CD4-positive, alpha-beta T cell treated with Interleukin-17A for 4 hours (primary cell): ENCODE data around the gene ADAP1.
A peak's percentile ranks its signal among the peaks of the same experiment; 100 is the strongest.
"Not testable (repeated sequence)": the region's sequence is repeated elsewhere in the genome, so short reads cannot be mapped to it uniquely, and the experiment has no call there.

Source experiments
- DNase-seq: peaks from one replicate; pipeline ENCODE4 v3.0.0-alpha.2; 2020; ENCODE audit warnings: mixed read lengths

The ADAP1 gene, protein sequence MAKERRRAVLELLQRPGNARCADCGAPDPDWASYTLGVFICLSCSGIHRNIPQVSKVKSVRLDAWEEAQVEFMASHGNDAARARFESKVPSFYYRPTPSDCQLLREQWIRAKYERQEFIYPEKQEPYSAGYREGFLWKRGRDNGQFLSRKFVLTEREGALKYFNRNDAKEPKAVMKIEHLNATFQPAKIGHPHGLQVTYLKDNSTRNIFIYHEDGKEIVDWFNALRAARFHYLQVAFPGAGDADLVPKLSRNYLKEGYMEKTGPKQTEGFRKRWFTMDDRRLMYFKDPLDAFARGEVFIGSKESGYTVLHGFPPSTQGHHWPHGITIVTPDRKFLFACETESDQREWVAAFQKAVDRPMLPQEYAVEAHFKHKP

DNA sequence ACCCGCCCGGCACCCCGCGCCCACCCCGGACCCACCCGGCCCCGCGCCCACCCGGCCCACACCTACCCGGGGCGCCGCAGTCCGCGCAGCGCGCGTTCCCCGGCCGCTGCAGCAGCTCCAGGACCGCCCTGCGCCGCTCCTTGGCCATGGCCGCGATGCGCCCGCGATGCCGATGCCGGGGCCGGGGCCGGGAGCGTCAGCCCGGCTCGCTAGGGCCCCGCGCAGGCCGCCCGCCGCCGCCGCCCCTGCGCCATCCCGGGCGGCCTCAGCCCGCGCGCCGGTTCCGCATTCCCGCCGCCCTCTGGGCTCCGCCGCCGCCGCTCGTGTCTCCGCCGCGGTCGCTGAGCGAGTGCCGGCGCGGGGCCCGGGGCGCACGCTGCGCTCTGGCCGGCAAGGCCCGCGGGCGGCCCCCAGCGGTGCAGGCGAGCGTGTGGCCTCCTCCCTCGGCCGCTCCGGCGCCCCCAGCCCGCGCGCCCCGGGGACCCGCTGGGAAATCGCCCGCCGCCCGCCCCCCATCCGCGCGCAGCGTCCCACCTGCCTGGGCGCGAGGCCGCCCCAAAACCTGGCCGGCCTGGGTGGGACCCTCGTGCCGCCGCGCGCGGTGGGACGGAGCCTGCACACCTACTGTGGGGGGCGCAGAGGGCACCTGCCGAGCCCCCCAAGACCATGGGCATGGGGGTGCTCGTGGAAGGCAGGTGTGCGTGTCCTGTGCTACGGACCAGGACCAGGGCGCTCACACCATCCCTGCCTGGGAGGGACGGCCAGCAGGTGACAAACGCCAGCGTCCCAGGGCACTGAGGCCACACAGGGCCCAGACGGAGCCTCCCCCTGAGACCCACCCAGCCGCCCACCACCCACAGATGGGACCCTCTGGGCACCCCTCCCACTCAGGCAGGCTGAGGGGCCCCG lies at the start of gene ADAP1:
ADAP1 (minus strand) TSS at position 351 of the 909 bp plus-strand sequence; CDS start at position 148, 203 bp downstream.
- DNase-seq = peak; percentile 76

DNA sequence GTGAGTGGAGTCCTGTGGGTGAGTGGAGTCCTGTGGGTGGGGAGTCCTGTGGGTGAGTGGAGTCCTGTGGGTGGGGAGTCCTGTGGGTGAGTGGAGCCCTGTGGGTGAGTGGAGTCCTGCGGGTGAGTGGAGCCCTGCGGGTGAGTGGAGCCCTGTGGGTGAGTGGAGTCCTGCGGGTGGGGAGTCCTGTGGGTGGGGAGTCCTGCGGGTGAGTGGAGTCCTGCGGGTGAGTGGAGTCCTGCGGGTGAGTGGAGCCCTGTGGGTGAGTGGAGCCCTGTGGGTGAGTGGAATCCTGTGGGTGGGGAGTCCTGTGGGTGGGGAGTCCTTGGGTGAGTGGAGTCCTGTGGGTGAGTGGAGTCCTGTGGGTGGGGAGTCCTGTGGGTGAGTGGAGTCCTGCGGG lies 48.0 kb upstream of the ADAP1 start:
- DNase-seq = not testable (repeated sequence)

DNA sequence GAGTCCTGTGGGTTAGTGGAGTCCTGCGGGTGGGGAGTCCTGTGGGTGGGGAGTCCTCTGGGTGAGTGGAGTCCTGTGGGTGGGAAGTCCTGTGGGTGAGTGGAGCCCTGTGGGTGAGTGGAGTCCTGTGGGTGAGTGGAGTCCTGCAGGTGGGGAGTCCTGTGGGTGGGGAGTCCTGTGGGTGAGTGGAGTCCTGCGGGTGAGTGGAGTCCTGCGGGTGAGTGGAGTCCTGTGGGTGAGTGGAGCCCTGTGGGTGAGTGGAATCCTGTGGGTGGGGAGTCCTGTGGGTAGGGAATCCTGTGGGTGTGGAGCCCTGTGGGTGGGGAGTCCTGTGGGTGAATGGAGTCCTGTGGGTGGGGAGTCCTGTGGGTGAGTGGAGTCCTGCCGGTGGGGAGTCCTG lies 47.5 kb upstream of the ADAP1 start:
- DNase-seq = not testable (repeated sequence)

DNA sequence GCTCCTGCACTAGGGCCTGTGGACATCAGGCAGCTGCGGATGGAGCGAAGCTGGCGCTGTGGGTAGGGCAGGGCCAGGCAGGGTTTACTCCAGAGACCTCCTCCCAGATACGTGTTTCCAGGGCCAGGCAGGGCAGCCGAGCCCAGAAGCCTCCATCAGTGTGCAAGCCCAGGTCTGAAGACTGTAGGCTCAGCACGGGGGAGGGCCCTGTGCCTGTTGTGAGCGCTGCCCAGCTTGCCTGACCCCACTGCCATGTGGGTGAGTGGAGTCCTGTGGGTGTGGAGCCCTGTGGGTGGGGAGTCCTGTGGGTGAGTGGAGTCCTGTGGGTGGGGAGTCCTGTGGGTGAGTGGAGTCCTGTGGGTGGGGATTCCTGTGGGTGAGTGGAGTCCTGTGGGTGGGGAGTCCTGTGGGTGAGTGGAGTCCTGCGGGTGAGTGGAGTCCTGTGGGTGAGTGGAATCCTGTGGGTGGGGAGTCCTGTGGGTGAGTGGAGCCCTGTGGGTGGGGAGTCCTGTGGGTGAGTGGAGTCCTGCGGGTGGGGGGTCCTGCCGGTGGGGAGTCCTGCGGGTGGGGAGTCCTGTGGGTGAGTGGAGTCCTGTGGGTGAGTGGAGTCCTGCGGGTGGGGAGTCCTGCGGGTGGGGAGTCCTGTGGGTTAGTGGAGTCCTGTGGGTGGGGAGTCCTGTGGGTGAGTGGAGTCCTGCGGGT lies 46.7 kb upstream of the ADAP1 start:
- not testable (repeated sequence) for DNase-seq

DNA sequence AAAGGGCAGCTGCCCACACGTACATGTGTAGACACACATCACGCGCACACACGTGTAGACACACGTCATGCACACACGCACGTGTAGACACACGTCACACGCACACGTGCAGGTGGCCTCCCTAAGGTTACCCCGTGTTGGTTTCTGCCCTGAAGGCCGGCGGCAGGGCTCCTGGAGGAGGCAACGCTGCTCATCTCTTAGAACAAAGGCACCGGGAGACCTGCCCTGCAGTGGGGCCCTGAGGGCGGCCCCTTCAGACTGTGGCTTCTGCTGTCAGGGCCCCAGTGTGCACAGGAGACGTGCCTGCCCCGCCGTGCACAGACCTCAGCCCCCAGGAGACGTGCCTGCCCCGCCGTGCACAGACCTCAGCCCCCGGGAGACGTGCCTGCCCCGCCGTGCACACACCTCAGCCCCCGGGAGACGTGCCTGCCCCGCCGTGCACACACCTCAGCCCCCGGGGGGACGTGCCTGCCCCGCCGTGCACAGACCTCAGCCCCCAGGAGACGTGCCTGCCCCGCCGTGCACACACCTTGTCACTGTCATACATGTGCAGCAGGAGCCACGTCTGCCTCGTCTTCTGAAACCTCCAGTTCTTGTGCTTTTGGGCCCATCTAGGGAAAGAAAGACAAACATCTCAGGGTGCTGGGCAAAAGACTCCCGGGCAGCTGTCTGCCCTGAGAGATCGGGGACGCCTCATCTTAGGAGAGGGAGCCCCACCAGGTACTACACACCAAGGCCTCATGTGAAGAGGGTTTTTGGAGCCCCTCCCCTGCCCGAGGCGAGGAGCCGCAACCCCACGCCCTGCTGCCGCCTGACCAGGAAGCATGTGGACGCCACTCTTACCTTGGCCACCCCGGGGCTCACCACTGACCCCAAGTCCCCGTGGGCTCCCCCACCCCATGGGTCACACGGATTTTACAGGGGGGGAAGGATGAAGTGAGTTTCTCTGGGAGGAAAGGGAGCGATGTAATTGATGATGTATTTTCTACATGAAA lies 45.8 kb upstream of the ADAP1 start:
- DNase-seq = no peak

DNA sequence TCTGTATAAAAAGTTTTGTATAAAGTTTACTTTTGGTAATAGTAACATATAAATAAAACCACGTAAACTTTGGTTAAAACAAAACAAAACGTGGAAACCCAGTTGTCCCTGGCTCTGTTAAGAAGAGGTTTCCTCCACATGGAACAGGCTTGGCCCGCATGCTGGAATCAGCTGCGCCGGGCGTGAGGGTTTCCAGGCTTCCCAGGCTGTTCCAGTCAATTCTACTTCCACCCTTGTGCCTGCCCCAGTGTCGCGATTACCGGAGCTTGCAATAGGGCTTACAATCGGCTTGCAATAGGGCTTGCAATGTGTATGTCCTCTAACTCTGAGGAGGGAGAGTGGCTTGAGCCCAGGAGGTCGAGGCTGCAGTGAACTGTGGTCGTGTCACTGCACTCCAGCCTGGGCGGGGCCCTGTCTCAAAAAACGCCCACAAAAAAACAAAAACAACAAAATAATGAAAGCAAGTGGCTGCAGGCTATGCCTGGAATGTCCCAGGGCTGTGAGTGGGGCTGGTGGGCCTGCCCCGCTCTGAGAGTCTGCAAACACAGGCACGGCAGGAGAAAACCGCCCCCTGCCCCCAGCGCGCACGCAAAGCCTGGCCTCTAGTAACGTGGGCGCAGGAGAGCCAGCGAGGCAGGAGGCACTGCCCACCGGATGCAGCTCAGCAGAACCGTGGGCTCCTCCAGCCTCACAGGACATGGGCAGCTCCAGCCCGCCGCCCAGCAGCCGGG lies 44.8 kb upstream of the ADAP1 start:
- no peak for DNase-seq

DNA sequence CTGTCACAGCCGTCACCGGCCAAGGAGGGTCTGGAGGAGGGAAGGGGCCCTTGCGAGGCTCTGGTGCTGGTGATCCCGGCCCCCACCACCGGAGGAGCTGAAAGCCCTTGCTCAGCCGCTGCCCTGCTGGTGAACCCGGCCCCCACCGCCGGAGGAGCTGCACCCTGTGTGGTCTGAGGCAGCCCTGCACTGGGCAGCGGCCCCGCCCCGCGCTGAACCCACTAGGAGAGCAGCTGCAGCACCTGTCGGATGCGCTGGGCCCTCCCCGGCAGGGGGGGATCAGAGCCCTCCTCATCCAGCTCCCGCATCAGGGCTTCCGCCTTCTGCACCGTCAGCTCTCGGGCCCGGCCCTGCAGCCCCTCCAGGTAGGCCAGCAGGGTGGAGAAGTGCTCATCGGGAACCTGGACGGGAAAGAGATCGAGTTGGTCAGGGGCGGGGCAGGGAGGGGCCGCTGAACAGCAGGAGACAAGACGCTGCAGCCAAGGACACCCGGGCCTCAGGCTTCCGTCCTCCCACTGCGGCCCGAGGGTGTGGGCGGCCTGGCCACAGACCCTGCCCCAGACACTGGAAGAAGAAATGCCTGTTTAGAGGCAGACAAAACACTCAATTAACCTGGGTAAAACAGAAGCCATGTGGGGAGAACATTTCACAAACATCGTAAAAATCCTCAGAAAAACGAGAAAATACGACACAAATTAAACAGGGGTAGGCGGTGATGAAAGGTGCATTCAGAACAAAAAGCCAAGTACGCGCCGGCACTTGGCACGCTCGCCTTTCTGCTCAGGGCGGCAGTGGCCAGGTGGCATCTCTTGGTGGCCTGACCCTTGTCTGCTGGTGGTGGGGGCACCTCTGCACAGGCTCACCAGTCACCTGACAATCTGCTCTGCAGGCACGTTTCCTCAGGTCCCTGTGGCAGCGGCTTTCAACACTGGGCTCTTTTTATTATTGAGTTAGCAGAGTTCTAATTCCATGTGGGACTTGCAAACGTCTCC lies 43.2 kb upstream of the ADAP1 start:
- DNase-seq = no peak

DNA sequence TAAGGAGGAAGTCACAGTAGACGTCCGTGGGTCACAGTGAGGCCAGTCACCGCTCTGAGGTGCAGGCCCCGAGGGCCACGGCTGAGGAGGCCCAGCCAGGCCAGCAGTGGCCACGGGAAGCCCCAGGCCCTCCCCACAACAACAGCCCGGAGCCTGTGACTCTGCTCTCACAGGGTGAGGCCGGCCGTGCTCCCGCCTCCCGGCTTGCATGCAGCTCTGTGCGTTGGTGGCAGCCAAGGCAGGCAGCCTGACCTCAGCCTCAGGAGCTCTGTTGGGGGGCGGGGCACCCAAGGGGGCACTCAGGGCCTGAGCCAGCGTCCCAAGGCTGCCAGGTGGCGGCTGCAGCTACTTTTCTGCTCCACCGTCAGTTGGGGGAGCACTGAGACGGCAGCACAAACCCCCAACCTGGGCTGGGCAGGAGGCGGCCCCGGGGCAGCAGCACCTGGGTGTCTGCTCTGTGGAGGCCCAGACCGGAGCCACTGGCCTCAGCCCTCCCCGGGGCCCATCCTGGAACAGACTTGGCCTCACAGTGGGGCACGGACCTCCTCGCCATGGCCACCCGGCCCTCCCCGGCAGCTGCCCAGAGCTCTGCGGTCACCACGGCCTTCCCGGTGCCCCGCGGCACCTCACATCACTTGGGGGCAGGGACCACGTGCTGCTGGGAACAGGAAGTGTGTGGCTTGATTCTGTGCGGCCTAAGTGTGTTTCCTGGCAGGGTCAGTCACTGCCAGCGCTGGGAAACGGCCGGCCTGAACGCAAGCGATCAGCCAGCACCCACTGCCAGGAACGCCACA lies 41.8 kb upstream of the ADAP1 start:
- DNase-seq = no peak

DNA sequence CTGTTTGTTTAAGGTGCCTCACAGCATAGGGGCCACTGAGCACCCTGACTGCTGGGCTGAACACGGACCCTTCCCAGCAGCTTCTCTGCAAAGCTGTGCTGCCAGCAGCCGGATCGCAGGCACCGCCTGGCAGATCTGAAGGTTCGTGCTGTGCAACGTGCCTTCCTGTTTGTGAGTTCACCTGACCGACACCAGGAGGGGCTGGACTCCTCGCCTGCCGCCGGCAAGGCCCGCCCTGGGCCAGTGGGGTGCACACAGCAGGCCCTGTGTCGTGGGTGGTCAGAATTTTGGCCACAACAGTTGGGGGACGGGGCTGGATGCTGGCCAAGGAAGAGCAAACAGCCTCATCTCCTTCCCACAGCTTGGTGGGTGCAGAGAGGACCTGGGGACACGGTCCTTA lies 41.1 kb upstream of the ADAP1 start:
- DNase-seq = no peak

DNA sequence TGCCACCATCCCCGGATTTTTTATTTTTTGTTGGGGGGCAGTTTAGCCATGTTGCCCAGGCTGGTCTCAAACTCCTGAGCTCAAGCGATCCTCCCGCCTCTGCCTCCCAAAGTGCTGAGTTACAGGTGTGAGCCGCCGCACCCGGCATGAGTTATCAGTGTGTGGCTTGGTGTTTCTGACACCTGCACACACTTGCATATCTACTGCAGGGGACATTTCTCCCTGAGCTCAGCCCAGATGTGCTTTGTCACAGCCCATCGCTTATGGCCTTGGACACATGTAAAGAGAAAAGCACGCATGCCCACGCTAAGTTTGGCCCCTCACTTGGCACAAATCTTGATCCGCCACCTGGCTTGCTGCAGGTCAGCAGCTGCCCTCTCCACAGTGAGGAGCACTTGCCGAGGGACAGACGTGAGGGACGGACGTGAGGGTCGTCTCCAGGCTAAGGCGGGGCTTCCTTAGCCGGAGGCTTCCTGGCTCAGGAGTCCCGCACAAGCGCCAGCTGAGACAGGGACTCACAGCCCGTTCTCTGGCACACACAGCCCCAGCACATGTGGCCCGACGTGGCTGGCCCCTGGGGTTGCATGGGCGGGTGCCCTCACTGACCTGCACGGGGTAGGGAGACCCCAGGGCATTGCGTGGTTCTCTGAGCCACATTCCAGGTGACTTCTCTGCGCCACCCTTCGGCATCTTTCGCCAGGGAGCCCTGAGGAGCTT lies 40.3 kb upstream of the ADAP1 start:
- no peak for DNase-seq

DNA sequence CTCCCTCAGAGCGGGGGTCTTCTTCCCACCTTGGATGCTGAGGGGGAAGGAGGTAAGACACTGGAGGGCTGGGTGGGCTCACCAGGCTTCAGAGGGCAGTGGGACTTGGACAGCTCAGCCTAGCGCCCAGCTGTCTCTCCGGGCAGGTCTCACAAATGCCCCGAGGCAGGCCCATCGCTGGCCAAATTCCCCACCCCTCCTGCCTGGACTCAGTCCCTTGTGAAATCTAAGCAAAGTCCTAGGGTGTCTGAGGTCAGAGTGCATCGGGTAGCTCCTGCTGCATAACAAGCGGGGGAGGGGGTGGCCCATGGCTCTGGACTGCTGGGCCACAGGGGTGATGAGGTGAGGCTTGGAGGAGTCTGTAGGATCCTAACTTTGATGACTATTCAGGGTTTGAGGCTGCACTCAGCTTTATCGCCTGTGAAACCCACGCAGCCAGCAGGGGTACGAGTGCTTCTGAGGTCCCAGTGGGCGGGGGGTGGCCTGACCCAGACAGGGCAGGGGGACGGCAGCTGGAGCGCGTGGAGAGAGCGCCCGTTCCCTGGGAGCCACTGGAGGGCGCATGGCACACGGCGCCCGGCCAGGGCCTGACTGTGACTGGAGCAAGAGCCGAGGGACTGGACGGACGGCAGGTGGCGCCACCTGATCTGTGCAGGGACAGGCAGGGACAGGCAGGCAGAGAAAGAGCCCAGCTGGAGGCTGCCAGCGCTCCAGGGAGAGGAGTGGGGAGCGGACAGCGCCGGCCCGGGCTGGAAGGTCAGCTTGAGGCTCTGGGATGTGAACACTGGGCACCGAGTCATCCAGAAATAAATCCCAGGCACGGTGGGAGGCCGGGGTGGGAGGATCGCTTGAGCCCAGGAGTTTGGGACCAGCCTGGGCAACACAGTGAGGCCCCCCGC lies 38.5 kb upstream of the ADAP1 start:
- peak; percentile 98 for DNase-seq

DNA sequence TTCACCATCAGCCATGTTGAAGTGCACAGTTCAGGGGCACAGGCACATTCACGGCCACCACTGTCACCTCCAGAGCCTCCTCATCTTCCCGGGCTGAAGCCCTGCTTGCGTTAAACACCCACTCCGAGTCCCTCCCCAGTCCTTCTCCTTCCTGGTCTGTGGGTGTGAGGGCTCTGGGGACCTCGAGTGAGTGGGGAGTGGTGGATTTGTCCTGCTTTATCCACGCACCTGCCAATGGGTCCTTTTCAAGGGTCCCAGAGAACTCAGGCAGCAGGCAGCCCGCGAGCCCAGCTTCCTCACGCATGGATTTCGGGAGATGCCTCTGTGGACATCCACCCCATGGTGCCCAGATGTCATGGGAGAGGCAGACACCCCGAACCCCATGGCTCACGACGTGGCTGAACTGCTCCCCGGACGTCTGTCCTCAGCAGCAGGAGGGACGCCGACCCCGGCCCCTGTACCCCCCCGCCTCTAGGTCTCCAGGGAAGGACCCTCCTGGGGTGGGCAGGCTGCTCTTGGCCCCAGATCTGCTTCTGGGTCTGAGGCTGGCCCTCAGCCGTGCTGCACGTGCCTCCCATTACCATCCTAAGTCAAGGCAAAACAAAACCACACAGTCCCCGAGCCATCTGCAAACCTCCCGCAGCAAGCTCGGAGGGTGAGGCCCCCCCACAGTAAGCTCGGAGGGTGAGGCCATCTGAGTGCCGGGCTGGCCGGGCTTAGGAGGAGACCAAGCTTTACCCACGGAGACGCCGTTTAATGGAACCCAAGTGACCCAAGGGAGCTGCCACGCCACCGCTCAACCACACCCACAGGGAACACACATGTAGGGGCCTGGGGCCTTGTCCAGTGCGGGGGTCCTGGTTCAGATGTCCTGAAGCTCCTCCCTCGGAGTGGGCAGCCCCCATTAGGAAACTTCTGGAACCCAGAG lies 37.5 kb upstream of the ADAP1 start:
- no peak for DNase-seq

DNA sequence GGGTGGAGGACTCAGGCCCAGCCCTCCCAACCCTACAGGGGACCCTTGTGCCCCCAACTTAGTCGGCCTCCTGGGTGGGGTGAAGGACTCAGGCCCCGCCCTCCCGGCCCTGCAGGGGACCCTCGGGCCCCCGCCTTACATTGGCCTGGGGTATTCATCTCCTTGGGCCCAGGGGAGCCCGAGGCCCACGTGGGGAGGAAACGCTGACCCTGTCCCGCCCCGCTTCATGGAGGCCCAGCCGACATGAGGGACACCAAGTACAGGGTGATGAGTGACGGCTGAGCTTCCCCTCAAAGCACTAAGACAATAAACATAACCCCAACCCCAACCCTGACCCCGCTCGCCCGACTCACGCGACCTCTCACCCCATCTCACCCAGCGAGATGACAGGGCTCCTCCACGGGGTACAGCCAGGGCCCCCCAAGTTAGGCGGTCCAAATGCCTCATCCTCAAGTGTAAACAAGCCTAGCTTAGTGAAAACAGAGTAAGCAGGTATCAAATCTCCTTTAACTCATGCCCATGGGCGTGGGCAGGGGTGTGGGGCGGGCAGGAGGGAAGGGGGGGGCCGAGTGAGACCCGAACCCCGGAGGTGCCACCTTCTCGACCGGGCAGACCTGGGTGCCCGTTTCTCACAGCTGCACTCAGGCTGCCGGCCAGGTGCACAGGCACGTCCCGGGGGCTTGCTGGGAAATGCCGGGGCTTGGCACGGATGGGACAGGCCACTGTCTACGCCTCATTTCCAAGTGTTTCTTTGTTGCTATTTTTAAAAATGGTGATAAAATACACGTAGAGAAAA lies 36.7 kb upstream of the ADAP1 start:
- DNase-seq = no peak

DNA sequence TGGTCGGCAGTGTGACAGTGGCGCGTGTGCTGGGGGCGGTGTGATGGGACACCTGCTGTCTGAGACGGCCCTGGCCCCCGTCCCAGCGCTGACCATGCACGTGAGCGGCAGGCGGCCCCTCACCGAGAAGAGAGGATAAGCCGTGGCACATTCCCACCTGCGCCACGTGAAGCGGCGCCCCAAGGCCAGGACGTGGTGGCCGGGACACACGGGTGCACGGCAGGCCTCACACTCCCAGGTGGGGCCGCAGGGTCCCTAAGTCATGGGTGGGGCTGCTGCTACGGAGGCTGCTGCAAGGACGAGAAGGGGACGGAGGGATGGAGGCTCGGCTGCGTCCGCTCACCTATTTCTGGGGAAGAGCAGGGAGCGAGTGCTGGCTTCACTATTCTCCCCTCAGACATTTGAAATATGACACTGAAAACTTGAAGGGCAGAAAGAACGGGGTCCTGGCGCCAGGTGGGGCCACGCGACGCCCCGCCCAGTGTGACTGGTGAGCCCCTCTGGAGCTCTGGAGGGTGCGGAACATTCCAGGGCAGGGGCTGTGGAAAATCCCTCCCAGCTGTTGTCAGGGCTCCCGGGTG lies 36.0 kb upstream of the ADAP1 start:
- DNase-seq = no peak

DNA sequence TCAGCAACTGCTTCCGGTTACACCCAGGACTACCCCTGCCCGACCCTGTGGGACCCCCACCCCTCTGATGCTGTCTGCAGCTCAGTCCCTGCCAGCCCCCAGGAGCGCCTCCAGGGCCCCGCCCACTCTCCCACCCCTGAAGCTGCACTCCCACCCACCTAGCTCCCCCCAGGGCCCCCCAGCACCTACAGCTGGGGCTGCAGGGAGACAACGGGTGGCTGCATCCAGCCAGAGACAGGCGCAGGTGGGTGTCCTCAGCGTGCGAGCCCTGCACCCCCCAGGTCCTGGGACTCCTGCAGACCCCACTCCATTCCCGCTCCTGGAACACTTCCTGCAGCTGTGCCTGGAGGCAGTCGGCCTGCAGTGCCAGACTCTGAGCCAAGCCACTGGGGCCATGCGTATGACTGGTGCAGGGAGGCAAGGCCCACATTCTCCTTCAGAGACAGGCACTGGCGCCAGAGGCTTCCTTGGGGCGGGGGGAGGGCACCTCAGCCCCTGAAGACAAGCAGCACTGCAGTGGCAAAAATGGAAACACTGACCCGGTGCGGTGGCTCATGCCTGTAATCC lies 34.6 kb upstream of the ADAP1 start:
- DNase-seq = no peak
